HG02981 (cell line): ENCODE results near the gene MRPL38.
"Not testable (repeated sequence)": the region's sequence is repeated elsewhere in the genome, so short reads cannot be mapped to it uniquely, and the experiment has no call there.

Experiments used
- ATAC-seq: cut with Tn5 transposase; IDR thresholded peaks from one replicate; pipeline ENCODE4 v1.9.1; 2021; ENCODE audit warnings: mild to moderate bottlenecking, moderate library complexity; ENCODE audit not compliant: unreplicated experiment

The MRPL38 gene

DNA sequence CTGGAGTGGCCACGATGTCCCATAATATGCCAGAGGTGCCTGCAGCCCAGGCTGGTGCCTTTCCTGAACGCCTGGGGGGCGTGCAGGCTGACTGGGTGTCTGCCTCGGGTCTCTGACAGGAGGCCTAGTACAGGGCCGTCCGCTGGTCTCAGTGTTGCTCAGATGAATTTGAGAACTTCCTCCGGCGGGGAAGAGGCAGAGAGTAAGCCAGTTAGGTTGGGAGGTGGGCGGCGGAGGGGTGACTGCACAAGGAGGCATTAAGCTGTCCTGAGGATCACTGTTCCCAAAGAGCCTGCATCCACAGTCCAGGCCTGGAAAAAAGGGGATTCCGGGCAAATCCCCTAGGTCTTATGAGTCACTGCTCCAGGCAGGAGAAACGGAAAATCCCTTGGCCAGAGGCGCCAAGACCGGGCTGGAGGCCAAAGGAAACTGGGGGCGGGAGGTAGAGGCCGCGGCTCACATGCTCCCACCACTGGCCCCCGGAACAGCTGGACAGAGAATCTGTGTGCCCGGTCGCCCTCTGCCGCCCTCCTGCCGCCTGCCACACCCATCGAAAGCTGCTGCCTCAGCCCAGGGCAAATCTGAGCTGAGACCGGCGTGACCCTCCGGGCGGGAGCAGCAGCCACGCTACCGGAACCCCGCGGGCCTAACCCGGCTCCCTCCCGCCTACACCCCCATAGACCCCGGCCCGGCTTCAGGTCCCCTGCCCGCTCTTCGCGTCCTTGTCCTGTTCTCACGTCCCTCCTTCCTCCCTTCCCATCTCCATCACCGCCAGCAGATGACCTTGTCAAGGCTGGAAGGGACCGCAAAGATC, 27.5 kb downstream of the MRPL38 start:
- no peak for ATAC-seq

DNA sequence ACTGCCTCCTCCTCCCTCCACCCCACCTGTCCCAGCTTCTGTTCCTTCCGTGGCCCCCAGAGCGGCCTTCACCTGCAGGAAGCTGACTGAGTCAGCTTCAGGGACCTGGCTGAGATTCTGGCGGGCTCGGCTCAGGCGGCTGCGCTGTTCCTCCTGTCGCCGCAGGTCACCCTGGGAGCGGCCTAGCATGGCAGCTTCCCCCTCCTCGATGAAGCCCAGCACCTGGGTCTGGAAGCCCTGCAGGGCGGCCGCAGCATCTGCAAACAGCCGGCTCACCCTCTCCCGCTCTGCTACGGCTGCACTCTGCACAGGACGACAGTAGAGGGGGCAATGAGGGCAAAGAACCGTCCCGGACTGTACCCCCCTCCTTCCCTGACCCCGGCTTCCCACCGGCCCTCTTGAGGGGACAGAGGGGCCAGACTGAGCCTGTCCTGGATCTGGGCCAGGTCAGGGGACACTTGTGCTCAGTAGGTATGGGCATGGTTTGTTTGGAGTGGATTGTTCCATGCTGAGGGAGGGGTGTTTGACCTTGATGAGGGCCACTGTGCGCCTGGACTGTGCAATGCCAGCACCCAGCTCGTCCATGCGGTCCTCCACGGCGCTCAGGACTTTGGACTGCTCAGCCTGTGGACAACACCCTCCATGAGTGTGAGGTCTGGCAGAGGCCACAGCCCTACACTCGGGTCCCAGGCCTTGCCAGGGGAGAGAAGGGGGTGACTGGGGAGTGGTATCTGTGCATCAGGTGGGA, 28.3 kb downstream of the MRPL38 start:
- ATAC-seq = no peak

DNA sequence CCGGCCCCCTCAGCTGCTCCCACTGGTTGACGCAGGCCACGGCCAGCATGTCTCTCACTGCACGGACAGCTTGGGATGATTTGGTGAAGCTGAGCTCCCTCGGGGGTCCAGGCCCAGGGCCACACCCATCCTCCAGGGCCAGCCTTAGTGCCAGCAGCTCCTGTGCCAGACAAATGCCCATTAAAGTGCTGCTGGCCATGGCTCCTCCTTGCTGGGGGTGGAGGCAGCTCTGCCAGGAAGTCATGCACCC, 28.8 kb downstream of the MRPL38 start:
- no peak for ATAC-seq

DNA sequence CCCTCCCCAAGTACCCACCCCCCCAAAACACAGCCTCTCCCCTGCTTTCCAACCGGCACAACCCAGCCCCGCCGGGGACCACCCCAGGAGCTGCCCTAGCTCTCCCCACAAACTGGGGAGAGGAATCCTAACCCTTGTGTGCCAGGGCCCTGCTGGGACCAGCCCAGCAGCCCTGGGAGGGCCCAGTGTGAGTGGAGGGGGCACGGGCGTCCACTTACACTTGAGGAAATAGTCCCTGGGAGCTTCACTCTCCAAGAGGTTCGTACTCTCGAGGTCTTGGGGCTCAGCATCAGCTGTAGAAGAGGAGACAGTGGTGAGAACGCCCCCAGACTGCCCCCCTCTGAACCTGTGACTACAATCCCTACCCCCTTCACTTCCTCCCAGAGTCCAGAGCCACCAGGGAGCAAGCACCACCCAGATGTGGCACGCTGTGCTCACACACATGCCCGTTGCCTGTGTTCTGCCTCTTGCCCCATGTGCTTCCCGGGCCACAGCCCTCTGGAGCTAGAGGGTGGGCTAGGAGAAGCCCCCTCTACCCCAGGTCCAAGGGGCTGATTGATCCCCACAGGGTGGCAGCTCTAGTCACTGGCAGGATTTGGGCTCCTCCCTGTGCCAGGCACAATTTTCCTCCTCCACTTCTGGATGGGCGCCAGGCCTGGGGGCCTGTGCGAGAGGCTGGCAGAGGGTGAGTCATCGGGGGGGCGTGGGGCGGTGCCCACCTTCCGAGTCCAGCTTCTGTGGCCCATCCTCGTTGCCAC, 29.3 kb downstream of the MRPL38 start:
- ATAC-seq = no peak

DNA sequence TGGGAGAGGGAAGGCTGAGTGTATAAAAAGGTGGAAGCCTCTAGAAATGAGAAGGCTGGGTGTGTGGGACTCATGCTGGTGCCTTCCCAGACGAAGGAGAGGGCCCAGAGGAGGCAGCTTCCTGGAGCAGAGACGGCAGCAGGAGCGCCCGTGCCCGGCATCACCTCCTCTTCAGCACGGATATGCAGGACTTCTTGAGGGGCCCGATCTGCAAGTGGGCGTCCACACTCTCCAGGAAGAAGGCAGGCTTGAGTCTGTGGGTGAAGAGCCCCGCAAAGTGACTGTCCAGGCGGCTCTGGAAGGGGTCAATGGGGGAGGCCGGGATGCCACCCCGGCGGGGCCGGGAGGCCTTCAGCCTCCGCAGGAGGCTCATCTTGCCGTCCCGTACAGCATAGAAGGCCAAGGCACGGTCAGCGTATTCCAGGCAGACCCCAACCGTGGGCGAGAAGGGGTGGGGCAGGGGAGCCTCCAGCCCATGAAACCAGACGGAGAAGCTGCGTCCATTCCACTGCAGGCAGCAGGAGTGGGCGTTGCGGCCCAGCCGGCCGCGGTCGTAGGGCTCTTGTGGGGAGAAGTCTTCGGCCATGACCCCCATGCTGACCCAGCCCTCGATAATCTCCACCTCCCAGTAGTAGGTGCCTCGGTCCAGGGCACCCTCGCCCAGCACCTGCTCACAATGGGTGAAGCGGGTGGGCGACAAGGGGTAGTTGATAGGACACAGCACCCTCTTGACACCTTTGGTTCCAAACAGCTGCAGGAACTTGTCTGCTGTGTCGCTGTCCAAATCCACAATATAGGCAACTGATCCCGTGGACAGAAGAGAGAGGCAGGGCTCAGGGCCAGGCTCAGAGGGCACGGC, 30.1 kb downstream of the MRPL38 start:
- no peak for ATAC-seq

DNA sequence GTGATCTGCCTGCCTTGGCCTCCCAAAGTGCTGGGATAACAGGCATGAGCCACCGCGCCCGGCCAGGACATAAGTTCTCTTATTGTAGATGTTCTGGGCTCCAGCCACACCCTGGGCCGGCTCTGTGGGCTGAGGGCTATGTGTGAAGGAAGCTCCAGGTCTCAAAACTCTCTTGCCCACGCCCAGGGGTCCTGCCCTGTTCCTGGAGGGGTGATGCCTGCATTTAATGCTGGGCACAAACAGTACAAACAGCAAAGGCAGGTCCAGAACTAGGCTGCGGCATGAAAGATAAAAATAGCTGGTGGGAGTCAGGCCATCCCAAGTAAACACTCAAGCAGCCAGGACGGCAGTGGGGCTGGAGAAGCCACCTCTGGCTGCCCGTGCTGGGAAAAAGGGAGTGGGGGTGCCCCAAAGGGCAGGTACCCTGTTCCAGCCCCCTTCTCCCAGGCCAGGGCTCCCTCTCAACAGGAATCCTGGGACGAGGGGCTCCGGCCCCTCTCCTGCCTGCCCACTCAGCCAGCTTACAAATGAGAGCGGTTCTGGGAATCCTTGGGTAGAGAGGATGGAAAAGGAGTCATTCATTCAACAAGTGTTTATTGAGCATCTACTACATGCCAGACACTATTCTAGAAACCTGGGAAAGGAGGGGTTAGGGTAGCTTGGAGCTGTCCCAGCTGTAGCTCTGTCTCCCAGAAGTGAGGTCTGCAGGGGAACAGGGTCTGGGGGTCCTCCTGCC, 30.9 kb downstream of the MRPL38 start:
- ATAC-seq = no peak

DNA sequence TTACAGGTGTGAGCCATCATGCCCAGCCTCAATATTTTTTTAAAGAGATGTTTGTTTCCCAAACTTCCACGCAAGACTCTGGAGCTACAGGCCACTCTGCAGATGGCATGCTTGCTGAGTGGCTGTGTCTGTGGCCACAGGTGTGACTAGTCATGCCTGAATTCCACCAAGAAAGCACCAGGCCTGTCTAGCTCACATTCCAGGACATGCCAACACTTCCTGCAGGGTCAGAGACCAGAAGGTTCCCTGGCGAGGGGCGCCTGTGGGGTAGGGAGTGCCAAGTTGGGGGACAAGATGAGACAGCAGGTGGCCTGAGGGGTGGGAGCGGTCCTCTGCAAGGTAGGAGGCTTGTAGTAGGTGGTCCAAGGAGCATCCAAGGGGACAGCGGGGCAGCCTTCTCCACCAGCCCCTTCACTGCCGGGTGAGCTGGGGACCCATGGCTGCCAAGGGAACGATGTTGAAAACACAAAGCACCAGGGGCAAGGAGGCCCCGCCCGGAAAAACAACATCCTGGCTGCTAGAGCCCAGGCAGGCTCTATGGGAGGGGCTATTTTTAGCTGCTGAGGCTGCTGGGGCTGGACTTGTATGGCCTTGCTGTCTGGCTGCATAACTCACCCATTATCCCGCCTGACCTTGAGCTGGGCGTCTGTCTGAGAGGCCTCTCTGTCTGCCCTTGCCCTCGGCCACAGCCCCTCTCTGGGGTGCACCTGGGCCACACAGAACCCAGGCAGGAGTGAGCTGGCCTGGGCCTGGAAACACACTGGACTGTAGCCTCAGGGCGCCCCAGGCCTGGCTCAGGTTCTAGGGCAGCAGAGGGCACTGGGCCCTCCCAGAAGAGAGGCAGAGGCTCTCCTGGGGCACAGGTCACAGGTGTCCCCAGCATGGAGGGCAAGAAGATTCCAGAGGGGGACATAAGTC, 32.0 kb downstream of the MRPL38 start:
- ATAC-seq = no peak

DNA sequence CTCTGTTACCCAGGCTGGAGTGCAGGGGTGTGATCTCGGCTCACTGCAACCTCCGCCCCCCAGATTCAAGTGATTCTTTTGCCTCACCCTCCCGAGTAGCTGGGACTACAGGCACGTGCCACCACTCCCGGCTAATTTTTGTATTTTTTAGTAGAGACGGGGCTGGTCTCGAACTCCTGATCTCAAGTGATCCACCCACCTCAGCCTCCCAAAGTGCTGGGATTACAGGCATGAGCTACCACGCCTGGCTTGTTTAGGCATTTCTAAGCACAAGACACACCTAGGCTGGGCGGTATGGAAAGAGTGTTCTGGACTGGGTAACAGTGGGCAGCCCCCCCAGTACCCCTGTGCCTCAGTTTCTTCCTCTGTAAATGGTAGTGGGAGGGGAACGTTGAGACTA, 34.5 kb downstream of the MRPL38 start:
- not testable (repeated sequence) for ATAC-seq

DNA sequence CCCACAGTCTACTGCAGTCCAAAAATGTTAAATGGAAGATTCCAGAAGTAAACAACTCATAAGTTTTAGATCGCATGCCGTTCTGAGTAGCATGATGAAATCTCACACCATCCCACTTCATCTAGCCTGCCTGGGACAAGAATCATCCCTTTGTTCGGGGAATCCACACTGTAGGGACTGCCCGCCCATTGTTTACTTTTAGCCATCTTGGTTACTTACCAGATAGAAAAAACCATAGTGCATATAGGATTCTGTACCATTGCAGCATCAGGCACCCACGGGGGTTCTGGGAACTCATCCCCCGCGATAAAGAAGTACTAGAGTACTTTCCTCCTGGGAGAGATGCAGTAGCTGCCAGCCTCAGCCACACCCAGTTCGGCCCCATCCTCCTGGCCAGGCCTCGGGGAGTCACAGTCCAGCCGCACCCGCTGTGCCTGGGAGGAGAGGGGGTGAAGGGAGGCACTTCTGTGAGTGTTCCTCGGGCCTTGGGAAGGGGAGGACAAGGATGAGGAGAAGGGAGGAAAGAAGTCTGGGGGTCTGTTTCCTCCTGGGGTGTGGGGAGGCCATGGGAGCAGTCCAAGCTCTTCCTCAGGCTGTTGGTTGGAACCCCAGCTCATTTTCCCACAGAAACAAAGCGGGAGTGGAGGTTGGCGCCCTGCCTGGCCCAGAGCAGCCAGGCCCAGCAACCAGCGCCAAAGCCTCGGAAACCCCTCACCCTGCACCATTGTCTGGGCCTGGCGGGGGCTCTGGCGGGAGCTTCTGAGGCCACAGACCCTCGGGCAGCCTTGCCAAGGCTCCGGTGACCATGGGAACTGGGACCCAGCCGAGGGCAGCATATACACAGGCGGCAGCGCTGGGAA, 35.2 kb downstream of the MRPL38 start:
- no peak for ATAC-seq

DNA sequence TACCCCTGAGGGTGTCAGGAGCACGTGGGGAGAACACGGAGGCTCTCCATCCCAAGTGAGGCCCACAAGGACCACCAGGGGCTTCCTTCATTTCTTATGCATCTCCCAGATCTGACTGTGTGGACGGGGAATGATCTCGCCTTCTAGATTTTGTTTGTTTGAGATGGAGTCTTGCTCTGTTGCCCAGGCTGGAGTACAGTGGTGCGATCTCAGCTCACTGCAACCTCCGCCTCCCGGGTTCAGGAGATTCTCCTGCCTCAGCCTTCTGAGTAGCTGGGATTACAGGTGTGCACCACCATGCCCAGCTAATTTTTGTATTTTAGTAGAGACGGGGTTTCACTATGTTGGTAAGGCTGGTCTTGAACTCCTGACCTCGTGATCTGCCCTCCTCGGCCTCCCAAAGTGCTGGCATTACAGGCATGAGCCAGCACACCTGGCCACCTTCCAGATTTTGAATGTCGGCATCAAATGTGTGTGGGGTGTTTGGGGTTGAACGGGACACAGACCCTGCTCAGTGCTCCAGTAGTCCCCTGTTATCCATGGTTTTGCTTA, 35.9 kb downstream of the MRPL38 start:
- not testable (repeated sequence) for ATAC-seq

DNA sequence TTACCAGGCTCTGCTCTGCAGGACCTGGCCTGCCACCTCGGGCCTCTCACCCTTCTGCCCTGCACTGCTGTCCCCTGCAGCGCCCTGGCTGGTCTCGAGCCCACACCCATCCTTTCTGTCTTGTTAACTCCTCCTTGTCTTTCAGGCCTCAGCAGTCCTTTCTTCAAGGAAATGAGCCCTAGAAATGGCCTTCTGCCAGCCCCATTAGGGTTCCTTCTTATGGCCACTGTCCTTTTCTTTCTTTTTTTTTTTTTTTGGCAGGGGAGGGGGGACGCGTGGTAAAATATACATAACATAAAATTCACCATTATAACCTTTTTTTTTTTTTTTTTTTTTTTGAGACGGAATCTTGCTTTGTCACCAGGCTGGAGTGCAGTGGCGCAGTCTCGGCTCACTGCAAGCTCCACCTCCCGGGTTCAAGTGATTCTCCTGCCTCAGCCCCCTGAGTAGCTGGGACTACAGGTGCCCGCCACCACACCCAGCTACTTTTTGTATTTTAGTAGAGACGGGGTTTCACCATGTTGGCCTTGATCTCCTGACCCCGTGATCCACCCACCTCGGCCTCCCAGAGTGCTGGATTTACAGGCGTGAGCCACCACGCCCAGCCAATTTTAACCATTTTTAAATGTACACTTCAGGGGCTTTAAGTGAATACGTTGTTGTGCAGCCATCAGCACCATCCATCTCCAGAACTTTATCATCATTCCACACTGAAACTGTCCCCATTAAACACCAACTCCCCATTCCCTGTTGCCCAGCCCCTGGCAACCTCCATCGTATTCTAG, 39.1 kb downstream of the MRPL38 start:
- not testable (repeated sequence) for ATAC-seq

DNA sequence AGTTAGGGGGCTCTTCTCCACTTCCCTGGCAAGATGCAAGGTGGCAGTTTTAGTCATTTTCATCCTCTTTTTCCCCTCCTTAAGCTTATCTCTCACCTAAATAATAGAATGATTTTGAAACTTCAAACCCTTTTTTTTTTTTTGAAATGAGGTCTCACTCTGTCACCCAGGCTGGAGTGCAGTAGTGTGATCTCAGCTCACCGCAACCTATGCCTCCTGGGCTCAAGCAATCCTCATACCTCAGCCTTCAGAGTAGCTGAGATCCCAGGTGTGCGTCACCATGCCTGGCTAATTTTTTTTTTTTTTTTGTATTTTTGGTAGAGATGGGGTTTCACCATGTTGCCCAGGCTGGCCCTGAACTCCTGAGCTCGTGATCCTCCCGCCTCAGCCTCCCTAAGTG, 39.8 kb downstream of the MRPL38 start:
- ATAC-seq = not testable (repeated sequence)

DNA sequence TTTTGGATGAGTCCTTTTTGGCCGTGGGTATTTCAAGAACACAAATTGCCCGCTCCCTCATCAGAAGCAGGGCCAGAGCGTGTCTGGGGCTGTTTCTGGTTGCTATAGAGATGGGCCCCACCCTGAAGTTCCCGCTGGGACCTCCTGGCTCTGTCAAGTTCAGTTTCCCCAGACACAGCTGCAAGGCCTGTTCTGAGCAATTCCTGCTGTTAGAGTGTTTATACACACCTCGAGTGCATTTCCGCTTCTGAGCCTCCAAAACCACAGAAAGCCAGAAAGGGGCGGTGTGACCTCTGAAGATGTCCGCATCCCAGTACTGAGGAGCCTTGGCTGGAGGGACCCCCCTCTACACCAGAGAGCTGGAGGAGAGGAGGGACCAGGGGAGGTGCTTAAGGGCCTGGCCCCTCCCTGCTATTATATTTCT, 40.2 kb downstream of the MRPL38 start:
- ATAC-seq = peak; percentile 87

DNA sequence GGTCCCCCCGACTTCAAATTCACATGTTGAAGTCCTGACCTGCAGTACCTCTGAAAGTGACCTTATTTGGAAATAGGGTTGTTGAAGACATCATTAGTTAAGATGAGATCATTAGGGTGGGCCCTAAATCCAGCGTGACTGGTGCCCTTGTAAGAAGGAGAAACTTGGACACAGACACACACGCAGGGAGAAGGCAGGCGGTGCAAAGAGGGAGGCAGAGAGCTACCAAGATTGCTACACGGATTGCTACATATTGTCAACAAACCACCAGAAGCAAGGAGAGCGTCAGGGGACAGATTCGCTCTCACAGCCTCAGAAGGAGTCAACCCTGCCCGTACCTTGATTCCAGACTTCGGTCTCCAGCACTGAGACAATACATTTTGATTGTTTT, 42.8 kb downstream of the MRPL38 start:
- ATAC-seq = no peak

DNA sequence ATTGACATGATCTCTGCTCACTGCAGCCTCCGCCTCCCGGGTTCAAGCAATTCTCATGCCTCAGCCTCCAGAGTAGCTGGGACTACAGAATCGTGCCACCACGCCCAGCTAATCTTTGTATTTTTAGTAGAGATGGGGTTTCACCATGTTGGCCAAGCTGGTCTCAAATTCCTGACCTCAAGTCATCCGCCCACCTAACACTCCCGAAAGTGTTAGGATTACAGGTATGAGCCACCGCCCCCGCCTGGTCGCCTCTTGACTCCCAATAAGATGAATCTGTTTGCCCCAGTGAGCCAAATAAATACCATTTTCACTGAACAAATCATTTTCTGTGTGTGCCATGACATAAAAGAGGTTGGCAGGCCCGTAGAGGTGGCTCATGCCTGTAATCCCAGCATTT, 45.3 kb downstream of the MRPL38 start:
- not testable (repeated sequence) for ATAC-seq

DNA sequence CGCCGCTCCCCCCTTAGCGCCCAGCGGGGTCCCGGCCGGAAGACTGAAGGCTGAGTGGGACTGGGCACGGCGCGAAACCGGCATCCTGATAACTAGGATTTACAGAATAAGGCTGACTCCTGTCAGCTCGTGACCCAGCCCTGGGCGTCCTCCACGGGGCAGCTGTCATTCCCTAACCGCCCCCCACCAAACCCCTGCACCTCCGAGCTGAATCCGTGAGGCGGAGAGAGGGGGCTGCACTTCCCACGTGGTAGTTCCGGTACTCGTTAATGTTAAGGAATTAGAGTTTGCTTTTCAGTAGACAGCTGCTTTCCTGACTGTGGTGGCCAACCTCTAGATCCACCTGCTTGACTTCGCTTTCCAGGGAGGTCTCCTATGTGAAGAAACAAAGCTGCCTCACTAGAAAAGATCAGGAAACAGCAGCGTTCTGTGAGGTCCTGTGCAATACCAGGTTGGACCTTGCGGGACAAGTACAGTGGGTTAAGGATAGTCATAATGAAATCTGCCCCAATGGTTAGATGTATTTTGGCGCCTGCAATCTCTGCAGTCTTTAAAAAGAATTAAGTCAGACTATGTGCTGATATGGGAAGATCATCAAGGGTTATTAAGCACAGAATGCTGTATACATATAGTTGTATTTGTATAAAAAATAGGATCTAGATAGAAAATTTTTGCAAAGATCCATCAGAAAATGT, 48.5 kb downstream of the MRPL38 start:
- no peak for ATAC-seq
